ENCODE data around the gene PABPC1L. TPM values are rescaled to one million over a fixed set of nuclear protein-coding genes. Genes with fewer than 3 reads are reported as not detected.

PABPC1L gene
- total RNA-seq, 1 donor from 2014 or later: 211 TPM

GRCh38 chr20:44921447-44921846 lies 11.6 kb downstream of the PABPC1L start:
- Mint-ChIP-seq H3K27me3 (no peaks in the 10 kb centered on the region), H3K27ac (no peak overlapping the region), H3K9me3 (ENCODE audit: low read depth) (no peaks in the 10 kb centered on the region), H3K4me1 (ENCODE audit: low read depth) (no peaks in the 10 kb centered on the region), H3K4me3 (ENCODE audit: low read depth) (no peak overlapping the region), H3K36me3 (ENCODE audit: insufficient read depth) (peaks cover 10% of the 10 kb centered on the region)
- TF ChIP-seq CTCF (IDR thresholded peaks at IDR 0.05; ENCODE audit: unreplicated experiment): no peak
- DNase-seq (ENCODE audit: low spot score, unreplicated experiment): no peak

- no peak for TF ChIP-seq CTCF (IDR thresholded peaks at IDR 0.05; ENCODE audit: unreplicated experiment)
- H3K4me3 Mint-ChIP-seq (ENCODE audit: low read depth): no peak overlapping the region
- no peaks in the 10 kb centered on the region for H3K4me1 Mint-ChIP-seq (ENCODE audit: low read depth)
- H3K9me3 Mint-ChIP-seq (ENCODE audit: low read depth): no peaks in the 10 kb centered on the region
- H3K36me3 Mint-ChIP-seq (ENCODE audit: insufficient read depth): peaks cover 8% of the 10 kb centered on the region
- no peaks in the 10 kb centered on the region for H3K27me3 Mint-ChIP-seq
- H3K27ac Mint-ChIP-seq: no peak overlapping the region
- no peak for DNase-seq (ENCODE audit: low spot score, unreplicated experiment)
Measured at GRCh38 chr20:44924541-44924940, 14.7 kb downstream of the PABPC1L start.

GRCh38 chr20:44928595-44928994 lies 18.7 kb downstream of the PABPC1L start:
- no peak for DNase-seq (ENCODE audit: low spot score, unreplicated experiment)
- no peak for TF ChIP-seq CTCF (IDR thresholded peaks at IDR 0.05; ENCODE audit: unreplicated experiment)
- H3K27ac Mint-ChIP-seq: no peak overlapping the region
- no peaks in the 10 kb centered on the region for H3K27me3 Mint-ChIP-seq
- H3K9me3 Mint-ChIP-seq (ENCODE audit: low read depth): no peaks in the 10 kb centered on the region
- H3K36me3 Mint-ChIP-seq (ENCODE audit: insufficient read depth): peaks cover 12% of the 10 kb centered on the region
- no peak overlapping the region for H3K4me3 Mint-ChIP-seq (ENCODE audit: low read depth)
- H3K4me1 Mint-ChIP-seq (ENCODE audit: low read depth): no peaks in the 10 kb centered on the region

GRCh38 chr20:44930517-44931168 lies 20.8 kb downstream of the PABPC1L start:
- TF ChIP-seq CTCF (IDR thresholded peaks at IDR 0.05; ENCODE audit: unreplicated experiment): no peak
- Mint-ChIP-seq H3K27me3 (no peaks in the 10 kb centered on the region), H3K9me3 (ENCODE audit: low read depth) (no peaks in the 10 kb centered on the region), H3K36me3 (ENCODE audit: insufficient read depth) (peaks cover 8% of the 10 kb centered on the region), H3K27ac (no peak overlapping the region), H3K4me3 (ENCODE audit: low read depth) (no peak overlapping the region), H3K4me1 (ENCODE audit: low read depth) (peaks cover 4% of the 10 kb centered on the region)
- DNase-seq (ENCODE audit: low spot score, unreplicated experiment): no peak

GRCh38 chr20:44931911-44932310 lies 22.1 kb downstream of the PABPC1L start:
- Mint-ChIP-seq H3K4me3 (ENCODE audit: low read depth) (no peak overlapping the region), H3K27me3 (no peaks in the 10 kb centered on the region), H3K9me3 (ENCODE audit: low read depth) (no peaks in the 10 kb centered on the region), H3K4me1 (ENCODE audit: low read depth) (peaks cover 5% of the 10 kb centered on the region), H3K36me3 (ENCODE audit: insufficient read depth) (peaks cover 11% of the 10 kb centered on the region), H3K27ac (no peak overlapping the region)
- DNase-seq (ENCODE audit: low spot score, unreplicated experiment): no peak
- no peak for TF ChIP-seq CTCF (IDR thresholded peaks at IDR 0.05; ENCODE audit: unreplicated experiment)

Measured in progenitor cell of endocrine pancreas (in vitro differentiated cells).